GM23338 (cell line): ENCODE measurements around the gene CCDC127. TPM values are rescaled to one million over a fixed set of nuclear protein-coding genes. Genes with fewer than 3 reads are reported as not detected.

Experiments
- ATAC-seq: fragments of 200-7000 bp; cut with Tn5 transposase; 3 replicates; pipeline ENCODE4 v1.9.1; 2020
- DNase-seq: peaks from one replicate; pipeline ENCODE4 v3.0.0-alpha.2; 2015; ENCODE audit warnings: low spot score
- H2AFZ ChIP-seq: fragments of 200-600 bp; sonication (generic); 2 replicates; pipeline ENCODE4 v1.8.0; 2016; ENCODE audit warnings: antibody characterized with exemption, mild to moderate bottlenecking, moderate library complexity
- H3F3A ChIP-seq: fragments of 200-600 bp; sonication (generic); replicated peaks from 2 replicates; pipeline ENCODE4 v1.8.0; 2017; ENCODE audit warnings: antibody characterized with exemption, mixed run types, low read depth
- H3K27ac ChIP-seq: fragments of 200-600 bp; sonication (generic); 2 replicates; pipeline ENCODE4 v1.6.1; 2016; ENCODE audit warnings: low read depth
- H3K27me3 ChIP-seq: fragments of 200-600 bp; sonication (generic); 2 replicates; pipeline ENCODE4 v1.8.0; 2016; ENCODE audit warnings: mild to moderate bottlenecking, mixed run types, moderate library complexity; ENCODE audit not compliant: insufficient read depth
- H3K36me3 ChIP-seq: fragments of 200-600 bp; sonication (generic); 2 replicates; pipeline ENCODE4 v1.8.0; 2016; ENCODE audit warnings: mild to moderate bottlenecking; ENCODE audit not compliant: insufficient read depth
- H3K4me1 ChIP-seq: fragments of 200-600 bp; sonication (generic); 2 replicates; pipeline ENCODE4 v1.8.0; 2016; ENCODE audit warnings: mild to moderate bottlenecking, moderate library complexity; ENCODE audit not compliant: insufficient read depth
- H3K4me2 ChIP-seq: fragments of 200-600 bp; sonication (generic); 2 replicates; pipeline ENCODE4 v1.7.1; 2017; ENCODE audit warnings: mixed run types
- H3K4me3 ChIP-seq: fragments of 200-600 bp; sonication (generic); 2 replicates; pipeline ENCODE4 v1.6.1; 2016; ENCODE audit warnings: mixed run types
- H3K79me2 ChIP-seq: fragments of 200-600 bp; sonication (generic); replicated peaks from 2 replicates; pipeline ENCODE4 v1.8.0; 2017; ENCODE audit warnings: mild to moderate bottlenecking; ENCODE audit not compliant: insufficient read depth
- H3K9me2 ChIP-seq: fragments of 200-600 bp; sonication (generic); 2 replicates; pipeline ENCODE4 v1.8.0; 2017; ENCODE audit not compliant: insufficient read depth
- H4K20me1 ChIP-seq: fragments of 200-600 bp; sonication (generic); replicated peaks from 2 replicates; pipeline ENCODE4 v1.8.0; 2017; ENCODE audit warnings: mild to moderate bottlenecking; ENCODE audit not compliant: insufficient read depth
- H3K27ac Mint-ChIP-seq: 2 replicates; pipeline ENCODE4 v1.8.0; 2020; ENCODE audit warnings: inconsistent platforms, mild to moderate bottlenecking, moderate library complexity, mixed read lengths
- H3K27me3 Mint-ChIP-seq: 3 replicates; pipeline ENCODE4 v1.8.0; 2022; ENCODE audit warnings: low read depth, mild to moderate bottlenecking, moderate library complexity, mixed read lengths, inconsistent platforms; ENCODE audit not compliant: insufficient read depth, poor library complexity
- H3K36me3 Mint-ChIP-seq: 3 replicates; pipeline ENCODE4 v1.8.0; 2021; ENCODE audit warnings: low read depth, mild to moderate bottlenecking, inconsistent platforms, moderate library complexity, mixed read lengths
- H3K4me1 Mint-ChIP-seq: 3 replicates; pipeline ENCODE4 v1.8.0; 2020; ENCODE audit warnings: mild to moderate bottlenecking, inconsistent platforms, mixed read lengths
- H3K4me3 Mint-ChIP-seq: 3 replicates; pipeline ENCODE4 v1.8.0; 2021; ENCODE audit warnings: moderate library complexity, mild to moderate bottlenecking, inconsistent platforms, mixed read lengths
- H3K9me3 Mint-ChIP-seq: 3 replicates; pipeline ENCODE4 v1.8.0; 2020; ENCODE audit warnings: moderate library complexity, mild to moderate bottlenecking, inconsistent platforms, mixed read lengths
- CREB1 ChIP-seq: fragments of 250-450 bp; sonication (Bioruptor Pico); IDR thresholded peaks from 2 replicates; pipeline ENCODE4 v1.5.0; 2020; ENCODE audit warnings: low read depth, mild to moderate bottlenecking, moderate library complexity
- EZH2 ChIP-seq: fragments of 200-600 bp; sonication (generic); IDR thresholded peaks from one replicate; pipeline ENCODE4 v1.8.0; 2017; ENCODE audit warnings: antibody characterized with exemption, mild to moderate bottlenecking, low read depth; ENCODE audit not compliant: unreplicated experiment
- EZH2phosphoT487 ChIP-seq: fragments of 200-600 bp; sonication (generic); IDR thresholded peaks from one replicate; pipeline ENCODE4 v1.8.1; 2018; ENCODE audit warnings: antibody characterized with exemption; ENCODE audit not compliant: unreplicated experiment
- JUNB ChIP-seq: IDR thresholded peaks from one replicate; pipeline ENCODE4 v1.6.1; 2016; ENCODE audit warnings: antibody characterized with exemption; ENCODE audit not compliant: unreplicated experiment
- NANOG ChIP-seq: IDR thresholded peaks from 2 replicates; pipeline ENCODE4 v1.6.1; 2016; ENCODE audit warnings: antibody characterized with exemption, borderline replicate concordance
- POLR2AphosphoS5 ChIP-seq: IDR thresholded peaks from 2 replicates; pipeline ENCODE4 v1.6.1; 2016; ENCODE audit warnings: antibody characterized with exemption, low read depth
- STAT1 ChIP-seq: IDR thresholded peaks from one replicate; pipeline ENCODE4 v1.6.1; 2016; ENCODE audit warnings: antibody characterized with exemption; ENCODE audit not compliant: unreplicated experiment
- ZNF114 ChIP-seq: fragments of 250-450 bp; sonication (Bioruptor Pico); IDR thresholded peaks from 2 replicates; pipeline ENCODE4 v1.5.0; 2020; ENCODE audit warnings: mild to moderate bottlenecking, moderate library complexity
- ZNF331 ChIP-seq: fragments of 250-450 bp; sonication (Bioruptor Pico); IDR thresholded peaks from 2 replicates; pipeline ENCODE4 v1.5.0; 2020; ENCODE audit warnings: low read depth, mild to moderate bottlenecking, moderate library complexity
- polyA plus RNA-seq: library from polyadenylated mRNA; unstranded; fragments of >200 nt; fragmentation: Nextera tagmentation; extraction: Ambion mirVana; gene quantifications from 2 replicates; pipeline ENCODE4 v1.2.1, GENCODE V29; 2016
- total RNA-seq: library from RNA; depleted of rRNA; stranded (reverse); fragments of >200 nt; shearing (Covaris generic); gene quantifications from 2 replicates; pipeline ENCODE4 v1.2.3, GENCODE V29; 2014
- TF ChIP-seq, protein P1 (sequence below): IDR thresholded peaks from 2 replicates; pipeline ENCODE4 v1.6.1; 2016; ENCODE audit warnings: antibody characterized with exemption
- TF ChIP-seq, protein P2 (sequence below), 2 experiments: fragments of 200-600 bp in 1 of 2; sonication (generic) in 1 of 2; conservative IDR thresholded peaks; 2 replicates each; pipeline versions ENCODE4 v1.5.1 to v1.6.1; 2016 to 2017; ENCODE audit warnings: antibody characterized with exemption in 2 of 2, low read depth in 2 of 2, mild to moderate bottlenecking in 2 of 2, moderate library complexity in 1 of 2
- TF ChIP-seq, protein P3 (sequence below): fragments of 250-450 bp; sonication (Bioruptor Pico); IDR thresholded peaks from 2 replicates; pipeline ENCODE4 v1.5.0; 2020; ENCODE audit warnings: mild to moderate bottlenecking, moderate library complexity
- TF ChIP-seq, protein P4 (sequence below): IDR thresholded peaks from one replicate; pipeline ENCODE4 v1.6.1; 2018; ENCODE audit warnings: antibody characterized with exemption; ENCODE audit not compliant: unreplicated experiment

Gene CCDC127
- total and polyA plus RNA-seq, 2 experiments from 2014 or later, result 6.0 to 7.2 TPM

DNA sequence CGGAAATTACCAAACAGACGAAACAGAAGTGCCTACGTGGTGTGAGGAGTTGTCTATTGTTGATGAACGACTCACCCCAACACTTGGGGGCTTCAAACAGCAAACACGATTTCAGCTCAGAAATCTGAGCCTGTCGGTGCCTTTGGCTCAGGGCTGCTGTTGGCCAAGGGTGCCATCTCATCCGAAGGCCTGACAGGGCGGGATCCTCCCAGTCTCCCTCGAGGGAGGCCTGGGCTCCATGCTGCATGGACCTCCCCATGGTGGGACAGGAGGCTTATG is 25.3 kb downstream of the CCDC127 start:
- Histone ChIP-seq H3F3A (0 out of 2 replicates have a peak, but pooled peaks cover 2% of the 10 kb centered on the region), H3K4me1 (no peaks in the 10 kb centered on the region; the same call in 1 of the 2 replicates), H3K79me2 (no peaks in the 10 kb centered on the region), H3K9me2 (no peaks in the 10 kb centered on the region), H3K27me3 (no peaks in the 10 kb centered on the region), H3K27ac (no peak overlapping the region), H3K4me3 (no peak overlapping the region), H2AFZ (no peak overlapping the region), H3K36me3 (no peaks in the 10 kb centered on the region), H3K4me2 (no peak overlapping the region), H4K20me1 (no peaks in the 10 kb centered on the region)
- TF ChIP-seq, protein P1, sequence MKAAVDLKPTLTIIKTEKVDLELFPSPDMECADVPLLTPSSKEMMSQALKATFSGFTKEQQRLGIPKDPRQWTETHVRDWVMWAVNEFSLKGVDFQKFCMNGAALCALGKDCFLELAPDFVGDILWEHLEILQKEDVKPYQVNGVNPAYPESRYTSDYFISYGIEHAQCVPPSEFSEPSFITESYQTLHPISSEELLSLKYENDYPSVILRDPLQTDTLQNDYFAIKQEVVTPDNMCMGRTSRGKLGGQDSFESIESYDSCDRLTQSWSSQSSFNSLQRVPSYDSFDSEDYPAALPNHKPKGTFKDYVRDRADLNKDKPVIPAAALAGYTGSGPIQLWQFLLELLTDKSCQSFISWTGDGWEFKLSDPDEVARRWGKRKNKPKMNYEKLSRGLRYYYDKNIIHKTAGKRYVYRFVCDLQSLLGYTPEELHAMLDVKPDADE, result no peak
- TF ChIP-seq JUNB, result no peak
- no peak for TF ChIP-seq EZH2phosphoT487
- TF ChIP-seq, protein P2, sequence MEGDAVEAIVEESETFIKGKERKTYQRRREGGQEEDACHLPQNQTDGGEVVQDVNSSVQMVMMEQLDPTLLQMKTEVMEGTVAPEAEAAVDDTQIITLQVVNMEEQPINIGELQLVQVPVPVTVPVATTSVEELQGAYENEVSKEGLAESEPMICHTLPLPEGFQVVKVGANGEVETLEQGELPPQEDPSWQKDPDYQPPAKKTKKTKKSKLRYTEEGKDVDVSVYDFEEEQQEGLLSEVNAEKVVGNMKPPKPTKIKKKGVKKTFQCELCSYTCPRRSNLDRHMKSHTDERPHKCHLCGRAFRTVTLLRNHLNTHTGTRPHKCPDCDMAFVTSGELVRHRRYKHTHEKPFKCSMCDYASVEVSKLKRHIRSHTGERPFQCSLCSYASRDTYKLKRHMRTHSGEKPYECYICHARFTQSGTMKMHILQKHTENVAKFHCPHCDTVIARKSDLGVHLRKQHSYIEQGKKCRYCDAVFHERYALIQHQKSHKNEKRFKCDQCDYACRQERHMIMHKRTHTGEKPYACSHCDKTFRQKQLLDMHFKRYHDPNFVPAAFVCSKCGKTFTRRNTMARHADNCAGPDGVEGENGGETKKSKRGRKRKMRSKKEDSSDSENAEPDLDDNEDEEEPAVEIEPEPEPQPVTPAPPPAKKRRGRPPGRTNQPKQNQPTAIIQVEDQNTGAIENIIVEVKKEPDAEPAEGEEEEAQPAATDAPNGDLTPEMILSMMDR (conservative IDR thresholded peaks at IDR 0.05; ENCODE audit: low read depth in 2 of 2), result no peak
- no peak for TF ChIP-seq ZNF331 (CRISPR knock-in tag)
- TF ChIP-seq NANOG, result no peak
- TF ChIP-seq, protein P3, sequence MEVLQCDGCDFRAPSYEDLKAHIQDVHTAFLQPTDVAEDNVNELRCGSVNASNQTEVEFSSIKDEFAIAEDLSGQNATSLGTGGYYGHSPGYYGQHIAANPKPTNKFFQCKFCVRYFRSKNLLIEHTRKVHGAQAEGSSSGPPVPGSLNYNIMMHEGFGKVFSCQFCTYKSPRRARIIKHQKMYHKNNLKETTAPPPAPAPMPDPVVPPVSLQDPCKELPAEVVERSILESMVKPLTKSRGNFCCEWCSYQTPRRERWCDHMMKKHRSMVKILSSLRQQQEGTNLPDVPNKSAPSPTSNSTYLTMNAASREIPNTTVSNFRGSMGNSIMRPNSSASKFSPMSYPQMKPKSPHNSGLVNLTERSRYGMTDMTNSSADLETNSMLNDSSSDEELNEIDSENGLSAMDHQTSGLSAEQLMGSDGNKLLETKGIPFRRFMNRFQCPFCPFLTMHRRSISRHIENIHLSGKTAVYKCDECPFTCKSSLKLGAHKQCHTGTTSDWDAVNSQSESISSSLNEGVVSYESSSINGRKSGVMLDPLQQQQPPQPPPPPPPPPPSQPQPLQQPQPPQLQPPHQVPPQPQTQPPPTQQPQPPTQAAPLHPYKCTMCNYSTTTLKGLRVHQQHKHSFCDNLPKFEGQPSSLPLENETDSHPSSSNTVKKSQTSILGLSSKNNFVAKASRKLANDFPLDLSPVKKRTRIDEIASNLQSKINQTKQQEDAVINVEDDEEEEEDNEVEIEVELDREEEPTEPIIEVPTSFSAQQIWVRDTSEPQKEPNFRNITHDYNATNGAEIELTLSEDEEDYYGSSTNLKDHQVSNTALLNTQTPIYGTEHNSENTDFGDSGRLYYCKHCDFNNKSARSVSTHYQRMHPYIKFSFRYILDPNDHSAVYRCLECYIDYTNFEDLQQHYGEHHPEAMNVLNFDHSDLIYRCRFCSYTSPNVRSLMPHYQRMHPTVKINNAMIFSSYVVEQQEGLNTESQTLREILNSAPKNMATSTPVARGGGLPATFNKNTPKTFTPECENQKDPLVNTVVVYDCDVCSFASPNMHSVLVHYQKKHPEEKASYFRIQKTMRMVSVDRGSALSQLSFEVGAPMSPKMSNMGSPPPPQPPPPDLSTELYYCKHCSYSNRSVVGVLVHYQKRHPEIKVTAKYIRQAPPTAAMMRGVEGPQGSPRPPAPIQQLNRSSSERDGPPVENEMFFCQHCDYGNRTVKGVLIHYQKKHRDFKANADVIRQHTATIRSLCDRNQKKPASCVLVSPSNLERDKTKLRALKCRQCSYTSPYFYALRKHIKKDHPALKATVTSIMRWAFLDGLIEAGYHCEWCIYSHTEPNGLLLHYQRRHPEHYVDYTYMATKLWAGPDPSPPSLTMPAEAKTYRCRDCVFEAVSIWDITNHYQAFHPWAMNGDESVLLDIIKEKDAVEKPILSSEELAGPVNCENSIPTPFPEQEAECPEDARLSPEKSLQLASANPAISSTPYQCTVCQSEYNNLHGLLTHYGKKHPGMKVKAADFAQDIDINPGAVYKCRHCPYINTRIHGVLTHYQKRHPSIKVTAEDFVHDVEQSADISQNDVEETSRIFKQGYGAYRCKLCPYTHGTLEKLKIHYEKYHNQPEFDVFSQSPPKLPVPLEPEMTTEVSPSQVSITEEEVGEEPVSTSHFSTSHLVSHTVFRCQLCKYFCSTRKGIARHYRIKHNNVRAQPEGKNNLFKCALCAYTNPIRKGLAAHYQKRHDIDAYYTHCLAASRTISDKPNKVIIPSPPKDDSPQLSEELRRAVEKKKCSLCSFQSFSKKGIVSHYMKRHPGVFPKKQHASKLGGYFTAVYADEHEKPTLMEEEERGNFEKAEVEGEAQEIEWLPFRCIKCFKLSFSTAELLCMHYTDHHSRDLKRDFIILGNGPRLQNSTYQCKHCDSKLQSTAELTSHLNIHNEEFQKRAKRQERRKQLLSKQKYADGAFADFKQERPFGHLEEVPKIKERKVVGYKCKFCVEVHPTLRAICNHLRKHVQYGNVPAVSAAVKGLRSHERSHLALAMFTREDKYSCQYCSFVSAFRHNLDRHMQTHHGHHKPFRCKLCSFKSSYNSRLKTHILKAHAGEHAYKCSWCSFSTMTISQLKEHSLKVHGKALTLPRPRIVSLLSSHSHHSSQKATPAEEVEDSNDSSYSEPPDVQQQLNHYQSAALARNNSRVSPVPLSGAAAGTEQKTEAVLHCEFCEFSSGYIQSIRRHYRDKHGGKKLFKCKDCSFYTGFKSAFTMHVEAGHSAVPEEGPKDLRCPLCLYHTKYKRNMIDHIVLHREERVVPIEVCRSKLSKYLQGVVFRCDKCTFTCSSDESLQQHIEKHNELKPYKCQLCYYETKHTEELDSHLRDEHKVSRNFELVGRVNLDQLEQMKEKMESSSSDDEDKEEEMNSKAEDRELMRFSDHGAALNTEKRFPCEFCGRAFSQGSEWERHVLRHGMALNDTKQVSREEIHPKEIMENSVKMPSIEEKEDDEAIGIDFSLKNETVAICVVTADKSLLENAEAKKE (CRISPR knock-in tag), result no peak
- TF ChIP-seq STAT1, result no peak
- TF ChIP-seq EZH2, result no peak
- TF ChIP-seq POLR2AphosphoS5, result no peak
- TF ChIP-seq CREB1 (CRISPR knock-in tag), result no peak
- TF ChIP-seq ZNF114 (CRISPR knock-in tag), result no peak
- TF ChIP-seq, protein P4, sequence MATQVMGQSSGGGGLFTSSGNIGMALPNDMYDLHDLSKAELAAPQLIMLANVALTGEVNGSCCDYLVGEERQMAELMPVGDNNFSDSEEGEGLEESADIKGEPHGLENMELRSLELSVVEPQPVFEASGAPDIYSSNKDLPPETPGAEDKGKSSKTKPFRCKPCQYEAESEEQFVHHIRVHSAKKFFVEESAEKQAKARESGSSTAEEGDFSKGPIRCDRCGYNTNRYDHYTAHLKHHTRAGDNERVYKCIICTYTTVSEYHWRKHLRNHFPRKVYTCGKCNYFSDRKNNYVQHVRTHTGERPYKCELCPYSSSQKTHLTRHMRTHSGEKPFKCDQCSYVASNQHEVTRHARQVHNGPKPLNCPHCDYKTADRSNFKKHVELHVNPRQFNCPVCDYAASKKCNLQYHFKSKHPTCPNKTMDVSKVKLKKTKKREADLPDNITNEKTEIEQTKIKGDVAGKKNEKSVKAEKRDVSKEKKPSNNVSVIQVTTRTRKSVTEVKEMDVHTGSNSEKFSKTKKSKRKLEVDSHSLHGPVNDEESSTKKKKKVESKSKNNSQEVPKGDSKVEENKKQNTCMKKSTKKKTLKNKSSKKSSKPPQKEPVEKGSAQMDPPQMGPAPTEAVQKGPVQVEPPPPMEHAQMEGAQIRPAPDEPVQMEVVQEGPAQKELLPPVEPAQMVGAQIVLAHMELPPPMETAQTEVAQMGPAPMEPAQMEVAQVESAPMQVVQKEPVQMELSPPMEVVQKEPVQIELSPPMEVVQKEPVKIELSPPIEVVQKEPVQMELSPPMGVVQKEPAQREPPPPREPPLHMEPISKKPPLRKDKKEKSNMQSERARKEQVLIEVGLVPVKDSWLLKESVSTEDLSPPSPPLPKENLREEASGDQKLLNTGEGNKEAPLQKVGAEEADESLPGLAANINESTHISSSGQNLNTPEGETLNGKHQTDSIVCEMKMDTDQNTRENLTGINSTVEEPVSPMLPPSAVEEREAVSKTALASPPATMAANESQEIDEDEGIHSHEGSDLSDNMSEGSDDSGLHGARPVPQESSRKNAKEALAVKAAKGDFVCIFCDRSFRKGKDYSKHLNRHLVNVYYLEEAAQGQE, result no peak
- Mint-ChIP-seq H3K27me3 (peaks cover 16% of the 10 kb centered on the region), H3K36me3 (no peaks in the 10 kb centered on the region), H3K4me1 (peaks cover 16% of the 10 kb centered on the region; the same call in 2 of the 3 replicates), H3K27ac (no peak overlapping the region), H3K9me3 (no peaks in the 10 kb centered on the region), H3K4me3 (no peak overlapping the region)
- no peak for DNase-seq
- no peak for ATAC-seq
